HepG2 (cell line): ENCODE results near the gene ATP6V0A1. TPM values are rescaled to one million over a fixed set of nuclear protein-coding genes. Genes with fewer than 3 reads are reported as not detected.

Experiments used
- AGO2 ChIP-seq: fragments of 200-400 bp; formaldehyde crosslinking; optimal IDR thresholded peaks from 2 replicates; pipeline ENCODE3; 2017; ENCODE audit warnings: mild to moderate bottlenecking, low read depth, low read length, moderate library complexity
- ARID2 ChIP-seq: sonication (generic); formaldehyde crosslinking; IDR thresholded peaks from 2 replicates; pipeline ENCODE4 v1.8.1; 2022; ENCODE audit warnings: mild to moderate bottlenecking, missing genetic modification reagents, borderline replicate concordance
- DNMT3B ChIP-seq: conservative IDR thresholded peaks from 2 replicates; pipeline ENCODE4 v1.6.1; 2016; ENCODE audit warnings: missing biosample characterization, control low read depth
- FOXA3 ChIP-seq: IDR thresholded peaks from 2 replicates; pipeline ENCODE4 v1.6.1; 2016; ENCODE audit warnings: missing genetic modification reagents, missing compliant biosample characterization
- HMG20B ChIP-seq: conservative IDR thresholded peaks from 2 replicates; pipeline ENCODE4 v1.6.1; 2016; ENCODE audit warnings: missing genetic modification reagents, missing compliant biosample characterization
- HOXA5 ChIP-seq: sonication (generic); formaldehyde crosslinking; IDR thresholded peaks from 2 replicates; pipeline ENCODE4 v1.4.0; 2020; ENCODE audit warnings: missing genetic modification reagents
- ISX ChIP-seq: sonication (generic); formaldehyde crosslinking; conservative IDR thresholded peaks from 2 replicates; pipeline ENCODE4 v1.5.0; 2020; ENCODE audit warnings: missing genetic modification reagents
- MEIS1 ChIP-seq: sonication (generic); formaldehyde crosslinking; IDR thresholded peaks from 2 replicates; pipeline ENCODE4 v1.9.0; 2021; ENCODE audit warnings: mild to moderate bottlenecking, missing genetic modification reagents, moderate library complexity, borderline replicate concordance
- NFIB ChIP-seq: sonication (generic); formaldehyde crosslinking; IDR thresholded peaks from 2 replicates; pipeline ENCODE4 v1.9.0; 2021; ENCODE audit warnings: missing genetic modification reagents, mild to moderate bottlenecking, borderline replicate concordance
- PHF21A ChIP-seq: sonication (generic); formaldehyde crosslinking; IDR thresholded peaks from 2 replicates; pipeline ENCODE4 v1.5.0; 2020; ENCODE audit warnings: mild to moderate bottlenecking, missing genetic modification reagents
- POLR2G ChIP-seq: fragments of 200-400 bp; formaldehyde crosslinking; IDR thresholded peaks from 2 replicates; pipeline ENCODE4 v1.6.1; 2018; ENCODE audit warnings: mild to moderate bottlenecking, low read depth, low read length, moderate library complexity
- ZNF224 ChIP-seq: sonication (generic); formaldehyde crosslinking; IDR thresholded peaks from 2 replicates; pipeline ENCODE4 v1.5.0; 2020; ENCODE audit warnings: mild to moderate bottlenecking, missing genetic modification reagents
- ZNF350 ChIP-seq: sonication (generic); formaldehyde crosslinking; IDR thresholded peaks from 2 replicates; pipeline ENCODE4 v1.4.0; 2020; ENCODE audit warnings: mild to moderate bottlenecking, low read depth, missing genetic modification reagents, borderline replicate concordance
- ZNF577 ChIP-seq: sonication (generic); formaldehyde crosslinking; IDR thresholded peaks from 2 replicates; pipeline ENCODE4 v1.4.0; 2020; ENCODE audit warnings: mild to moderate bottlenecking, low read depth, missing genetic modification reagents, borderline replicate concordance
- ZNF607 ChIP-seq: sonication (generic); formaldehyde crosslinking; IDR thresholded peaks from 2 replicates; pipeline ENCODE4 v1.5.1; 2020; ENCODE audit warnings: missing genetic modification reagents, mild to moderate bottlenecking, borderline replicate concordance
- ZNF616 ChIP-seq: sonication (generic); formaldehyde crosslinking; IDR thresholded peaks from 2 replicates; pipeline ENCODE4 v1.5.0; 2020; ENCODE audit warnings: low read depth, mild to moderate bottlenecking, missing genetic modification reagents
- ZNF792 ChIP-seq: IDR thresholded peaks from 2 replicates; pipeline ENCODE4 v1.6.1; 2016
- polyA plus RNA-seq, 8 experiments: library from polyadenylated mRNA; depleted of rRNA in 3 of 8; stranded (reverse) in 7 of 8; unstranded in 1 of 8; fragments of >200 nt; fragmentation: Illumina TruSeq in 4 of 8; extraction: Trizol in 4 of 8; gene quantifications; 2 replicates each; pipeline versions ENCODE4 v1.2.1 to v1.2.3, GENCODE V29; 2011 to 2016; ENCODE audit warnings: low read depth in 4 of 8, missing spikeins in 1 of 8, mixed read lengths in 1 of 8; ENCODE audit not compliant: insufficient read depth in 1 of 8
- total RNA-seq, 5 experiments: library from RNA; depleted of rRNA; stranded (reverse); fragments of >200 nt; fragmentation: Illumina TruSeq; extraction: Trizol; gene quantifications; 2 replicates each; pipeline ENCODE4 v1.2.3, GENCODE V29; 2016; ENCODE audit warnings: low read depth in 1 of 5
- TF ChIP-seq, protein P1 (sequence below): sonication (generic); formaldehyde crosslinking; IDR thresholded peaks from 2 replicates; pipeline ENCODE4 v1.4.0; 2020; ENCODE audit warnings: mild to moderate bottlenecking, low read depth, missing genetic modification reagents
- TF ChIP-seq, protein P2 (sequence below): sonication (generic); formaldehyde crosslinking; IDR thresholded peaks from 2 replicates; pipeline ENCODE4 v1.8.1; 2023; ENCODE audit warnings: mild to moderate bottlenecking, missing genetic modification reagents, borderline replicate concordance
- TF ChIP-seq, protein P3 (sequence below): sonication (generic); formaldehyde crosslinking; IDR thresholded peaks from 2 replicates; pipeline ENCODE4 v1.4.0; 2020; ENCODE audit warnings: missing genetic modification reagents, mild to moderate bottlenecking, borderline replicate concordance
- TF ChIP-seq, protein P4 (sequence below): sonication (generic); formaldehyde crosslinking; IDR thresholded peaks from 2 replicates; pipeline ENCODE4 v1.4.0; 2020; ENCODE audit warnings: missing genetic modification reagents
- TF ChIP-seq, protein P5 (sequence below): sonication (generic); formaldehyde crosslinking; IDR thresholded peaks from 2 replicates; pipeline ENCODE4 v1.4.0; 2020; ENCODE audit warnings: mild to moderate bottlenecking, missing genetic modification reagents
- TF ChIP-seq, protein P6 (sequence below): IDR thresholded peaks from 2 replicates; pipeline ENCODE4 v1.6.1; 2016; ENCODE audit warnings: control low read depth
- TF ChIP-seq, protein P7 (sequence below): sonication (generic); formaldehyde crosslinking; IDR thresholded peaks from 2 replicates; pipeline ENCODE4 v1.5.0; 2020; ENCODE audit warnings: mild to moderate bottlenecking, low read depth, missing genetic modification reagents, borderline replicate concordance

ATP6V0A1 gene
- total and polyA plus RNA-seq, 2 of the 13 experiments (the other 11 are each of a cell fraction or from before 2014, with no cell fraction given): 27.9 to 54.1 TPM

DNA sequence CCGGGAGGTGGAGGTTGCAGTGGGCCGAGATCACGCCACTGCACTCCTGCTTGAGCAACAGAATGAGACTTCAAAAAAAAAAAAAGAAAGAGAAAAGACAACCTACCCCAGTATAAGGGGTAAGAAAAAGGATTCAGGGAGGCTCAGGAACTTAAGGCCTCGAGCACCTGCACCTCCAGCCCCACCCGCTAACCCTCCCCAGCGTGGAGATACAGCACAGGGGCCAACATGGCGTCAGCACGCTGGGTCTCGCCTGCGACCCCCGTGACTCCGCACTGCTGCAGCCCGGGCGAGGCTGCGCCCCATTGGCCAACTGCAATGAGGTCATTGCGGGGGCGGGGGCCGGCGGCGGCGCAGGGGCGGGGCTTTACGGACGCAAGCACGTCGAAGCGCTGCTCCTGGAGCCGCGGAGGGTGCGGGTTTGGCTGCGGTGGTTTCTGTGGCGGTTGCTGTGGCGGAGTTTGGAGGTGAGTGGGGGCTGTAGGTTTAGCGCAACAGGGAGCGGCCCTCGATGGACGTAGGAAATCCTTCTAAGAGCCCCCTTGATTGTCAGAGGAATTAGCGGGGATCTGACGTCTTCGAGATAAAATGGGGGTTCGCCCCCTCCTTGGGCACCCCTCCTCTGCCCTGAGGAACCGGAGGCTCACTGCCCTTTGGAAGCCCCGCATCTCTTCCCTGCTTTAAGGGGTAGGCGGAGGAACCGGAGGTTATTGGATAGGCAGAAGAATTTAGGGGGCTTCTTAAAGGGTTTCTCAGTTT lies at the start of gene ATP6V0A1 (continued):
- TF ChIP-seq HMG20B (CRISPR knock-in tag): no peak
- TF ChIP-seq AGO2: no peak
- peak; percentile 88 for TF ChIP-seq POLR2G
- TF ChIP-seq DNMT3B: no peak
- peak; percentile 61; the same call in 1 of the 2 replicates for TF ChIP-seq ZNF350 (CRISPR knock-in tag)
- TF ChIP-seq ZNF616 (CRISPR knock-in tag): peak; percentile 83
- TF ChIP-seq NFIB: no peak
- peak; percentile 51 for TF ChIP-seq FOXA3 (CRISPR knock-in tag)
- TF ChIP-seq, protein P1, sequence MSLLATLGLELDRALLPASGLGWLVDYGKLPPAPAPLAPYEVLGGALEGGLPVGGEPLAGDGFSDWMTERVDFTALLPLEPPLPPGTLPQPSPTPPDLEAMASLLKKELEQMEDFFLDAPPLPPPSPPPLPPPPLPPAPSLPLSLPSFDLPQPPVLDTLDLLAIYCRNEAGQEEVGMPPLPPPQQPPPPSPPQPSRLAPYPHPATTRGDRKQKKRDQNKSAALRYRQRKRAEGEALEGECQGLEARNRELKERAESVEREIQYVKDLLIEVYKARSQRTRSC (CRISPR knock-in tag): no peak
- TF ChIP-seq HOXA5 (CRISPR knock-in tag): peak; percentile 45; the same call in 1 of the 2 replicates
- TF ChIP-seq MEIS1 (CRISPR knock-in tag): peak; percentile 45; the same call in 1 of the 2 replicates
- TF ChIP-seq, protein P2, sequence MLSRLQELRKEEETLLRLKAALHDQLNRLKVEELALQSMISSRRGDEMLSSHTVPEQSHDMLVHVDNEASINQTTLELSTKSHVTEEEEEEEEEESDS: no peak
- TF ChIP-seq ARID2 (CRISPR knock-in tag): peak; percentile 66
- TF ChIP-seq ISX (CRISPR knock-in tag): no peak
- TF ChIP-seq PHF21A (CRISPR knock-in tag): 0 out of 2 replicates have a peak, but pooled peaks have one; percentile 10
- TF ChIP-seq ZNF224 (CRISPR knock-in tag): no peak
- TF ChIP-seq ZNF577 (CRISPR knock-in tag): no peak
- TF ChIP-seq, protein P3, sequence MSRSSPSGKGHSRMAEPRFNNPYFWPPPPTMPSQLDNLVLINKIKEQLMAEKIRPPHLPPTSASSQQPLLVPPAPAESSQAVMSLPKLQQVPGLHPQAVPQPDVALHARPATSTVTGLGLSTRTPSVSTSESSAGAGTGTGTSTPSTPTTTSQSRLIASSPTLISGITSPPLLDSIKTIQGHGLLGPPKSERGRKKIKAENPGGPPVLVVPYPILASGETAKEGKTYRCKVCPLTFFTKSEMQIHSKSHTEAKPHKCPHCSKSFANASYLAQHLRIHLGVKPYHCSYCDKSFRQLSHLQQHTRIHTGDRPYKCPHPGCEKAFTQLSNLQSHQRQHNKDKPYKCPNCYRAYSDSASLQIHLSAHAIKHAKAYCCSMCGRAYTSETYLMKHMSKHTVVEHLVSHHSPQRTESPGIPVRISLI (CRISPR knock-in tag): peak; percentile 54; the same call in 1 of the 2 replicates
- peak; percentile 83 for TF ChIP-seq ZNF792 (CRISPR knock-in tag)
- TF ChIP-seq, protein P4, sequence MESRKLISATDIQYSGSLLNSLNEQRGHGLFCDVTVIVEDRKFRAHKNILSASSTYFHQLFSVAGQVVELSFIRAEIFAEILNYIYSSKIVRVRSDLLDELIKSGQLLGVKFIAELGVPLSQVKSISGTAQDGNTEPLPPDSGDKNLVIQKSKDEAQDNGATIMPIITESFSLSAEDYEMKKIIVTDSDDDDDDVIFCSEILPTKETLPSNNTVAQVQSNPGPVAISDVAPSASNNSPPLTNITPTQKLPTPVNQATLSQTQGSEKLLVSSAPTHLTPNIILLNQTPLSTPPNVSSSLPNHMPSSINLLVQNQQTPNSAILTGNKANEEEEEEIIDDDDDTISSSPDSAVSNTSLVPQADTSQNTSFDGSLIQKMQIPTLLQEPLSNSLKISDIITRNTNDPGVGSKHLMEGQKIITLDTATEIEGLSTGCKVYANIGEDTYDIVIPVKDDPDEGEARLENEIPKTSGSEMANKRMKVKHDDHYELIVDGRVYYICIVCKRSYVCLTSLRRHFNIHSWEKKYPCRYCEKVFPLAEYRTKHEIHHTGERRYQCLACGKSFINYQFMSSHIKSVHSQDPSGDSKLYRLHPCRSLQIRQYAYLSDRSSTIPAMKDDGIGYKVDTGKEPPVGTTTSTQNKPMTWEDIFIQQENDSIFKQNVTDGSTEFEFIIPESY: no peak
- TF ChIP-seq, protein P5, sequence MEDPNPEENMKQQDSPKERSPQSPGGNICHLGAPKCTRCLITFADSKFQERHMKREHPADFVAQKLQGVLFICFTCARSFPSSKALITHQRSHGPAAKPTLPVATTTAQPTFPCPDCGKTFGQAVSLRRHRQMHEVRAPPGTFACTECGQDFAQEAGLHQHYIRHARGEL (CRISPR knock-in tag): no peak
- TF ChIP-seq ZNF607: 0 out of 2 replicates have a peak, but pooled peaks have one; percentile 30
- TF ChIP-seq, protein P6, sequence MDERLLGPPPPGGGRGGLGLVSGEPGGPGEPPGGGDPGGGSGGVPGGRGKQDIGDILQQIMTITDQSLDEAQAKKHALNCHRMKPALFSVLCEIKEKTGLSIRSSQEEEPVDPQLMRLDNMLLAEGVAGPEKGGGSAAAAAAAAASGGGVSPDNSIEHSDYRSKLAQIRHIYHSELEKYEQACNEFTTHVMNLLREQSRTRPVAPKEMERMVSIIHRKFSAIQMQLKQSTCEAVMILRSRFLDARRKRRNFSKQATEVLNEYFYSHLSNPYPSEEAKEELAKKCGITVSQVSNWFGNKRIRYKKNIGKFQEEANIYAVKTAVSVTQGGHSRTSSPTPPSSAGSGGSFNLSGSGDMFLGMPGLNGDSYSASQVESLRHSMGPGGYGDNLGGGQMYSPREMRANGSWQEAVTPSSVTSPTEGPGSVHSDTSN (CRISPR knock-in tag): no peak
- TF ChIP-seq, protein P7, sequence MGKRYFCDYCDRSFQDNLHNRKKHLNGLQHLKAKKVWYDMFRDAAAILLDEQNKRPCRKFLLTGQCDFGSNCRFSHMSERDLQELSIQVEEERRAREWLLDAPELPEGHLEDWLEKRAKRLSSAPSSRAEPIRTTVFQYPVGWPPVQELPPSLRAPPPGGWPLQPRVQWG (CRISPR knock-in tag): no peak
